GM12891 (cell line): Measurements from ENCODE around the gene IP6K2.

ENCODE experiments used
- DNase-seq: peaks from one replicate; pipeline ENCODE4 v3.0.0; 2011; ENCODE audit warnings: low spot score; ENCODE audit not compliant: insufficient read length
- FAIRE-seq: peaks from 2 replicates; lab custom pipeline; 2011; peaks lifted over from hg19 to GRCh38; lab: Jason Lieb, UNC
- PAX5 ChIP-seq: IDR thresholded peaks from 2 replicates; pipeline ENCODE4 v1.6.1; 2011; ENCODE audit warnings: low read length, moderate library complexity, mild to moderate bottlenecking; ENCODE audit not compliant: insufficient read depth, severe bottlenecking
- POLR2A ChIP-seq: IDR thresholded peaks from 2 replicates; pipeline ENCODE4 v1.6.1; 2011; ENCODE audit warnings: low read depth, low read length, control low read depth
- POLR2AphosphoS5 ChIP-seq: IDR thresholded peaks from 2 replicates; pipeline ENCODE4 v1.6.1; 2011; ENCODE audit warnings: low read depth, low read length, control low read depth
- POU2F2 ChIP-seq: IDR thresholded peaks from 2 replicates; pipeline ENCODE4 v1.6.1; 2011; ENCODE audit warnings: low read depth, mild to moderate bottlenecking, control low read depth, low read length, moderate library complexity
- SPI1 ChIP-seq: IDR thresholded peaks from 2 replicates; pipeline ENCODE4 v1.6.1; 2011; ENCODE audit warnings: low read depth, low read length, control low read depth
- TAF1 ChIP-seq: IDR thresholded peaks from 2 replicates; pipeline ENCODE4 v1.6.1; 2011; ENCODE audit warnings: low read depth, low read length, control low read depth

Gene IP6K2

DNA sequence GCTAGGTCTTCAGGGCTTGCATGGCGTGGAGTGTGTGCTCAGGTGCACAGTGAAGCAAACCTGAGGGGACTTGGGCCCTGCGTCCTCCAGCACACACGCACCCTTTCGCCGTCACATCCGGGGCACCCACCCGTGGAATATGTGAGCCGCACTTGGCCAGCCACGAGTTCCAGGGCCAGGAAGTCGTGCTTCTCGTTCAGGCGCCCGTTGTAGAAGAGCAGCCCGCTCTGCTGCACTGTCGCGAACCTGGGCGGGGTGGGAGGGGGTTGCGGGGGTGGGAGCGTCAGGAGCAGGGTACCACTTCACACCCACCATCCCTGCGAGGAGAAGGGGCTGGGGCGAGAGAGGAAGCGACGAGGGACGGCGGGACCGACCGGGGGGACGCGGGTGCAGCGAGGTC, 61.4 kb downstream of the IP6K2 start:
- no peak for DNase-seq
- TF ChIP-seq TAF1 (no peak), POLR2A (no peak), SPI1 (no peak), PAX5 (no peak), POU2F2 (no peak), POLR2AphosphoS5 (no peak)
- peak; percentile 9 for FAIRE-seq

DNA sequence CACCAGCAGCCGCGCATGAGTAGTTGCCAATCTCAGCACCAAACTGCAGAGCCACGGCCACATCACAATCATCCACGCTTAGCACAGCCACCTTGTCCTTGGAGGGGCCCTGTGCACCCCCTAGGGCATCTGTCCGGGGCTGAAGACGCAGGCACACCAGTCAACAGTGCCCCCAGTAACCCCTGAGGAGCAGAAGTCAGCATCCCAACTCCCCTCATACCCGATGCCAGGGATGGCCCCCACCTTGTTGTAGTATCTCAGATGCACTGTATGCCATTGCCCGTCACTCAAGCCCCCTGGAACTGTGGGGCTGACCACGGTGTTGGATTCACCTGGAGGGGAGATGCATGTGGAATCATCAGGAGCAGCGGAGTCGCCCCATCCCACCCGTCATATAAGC, 62.0 kb downstream of the IP6K2 start:
- no peak for FAIRE-seq
- TF ChIP-seq SPI1 (no peak), PAX5 (no peak), TAF1 (no peak), POU2F2 (no peak), POLR2A (no peak), POLR2AphosphoS5 (no peak)
- no peak for DNase-seq

DNA sequence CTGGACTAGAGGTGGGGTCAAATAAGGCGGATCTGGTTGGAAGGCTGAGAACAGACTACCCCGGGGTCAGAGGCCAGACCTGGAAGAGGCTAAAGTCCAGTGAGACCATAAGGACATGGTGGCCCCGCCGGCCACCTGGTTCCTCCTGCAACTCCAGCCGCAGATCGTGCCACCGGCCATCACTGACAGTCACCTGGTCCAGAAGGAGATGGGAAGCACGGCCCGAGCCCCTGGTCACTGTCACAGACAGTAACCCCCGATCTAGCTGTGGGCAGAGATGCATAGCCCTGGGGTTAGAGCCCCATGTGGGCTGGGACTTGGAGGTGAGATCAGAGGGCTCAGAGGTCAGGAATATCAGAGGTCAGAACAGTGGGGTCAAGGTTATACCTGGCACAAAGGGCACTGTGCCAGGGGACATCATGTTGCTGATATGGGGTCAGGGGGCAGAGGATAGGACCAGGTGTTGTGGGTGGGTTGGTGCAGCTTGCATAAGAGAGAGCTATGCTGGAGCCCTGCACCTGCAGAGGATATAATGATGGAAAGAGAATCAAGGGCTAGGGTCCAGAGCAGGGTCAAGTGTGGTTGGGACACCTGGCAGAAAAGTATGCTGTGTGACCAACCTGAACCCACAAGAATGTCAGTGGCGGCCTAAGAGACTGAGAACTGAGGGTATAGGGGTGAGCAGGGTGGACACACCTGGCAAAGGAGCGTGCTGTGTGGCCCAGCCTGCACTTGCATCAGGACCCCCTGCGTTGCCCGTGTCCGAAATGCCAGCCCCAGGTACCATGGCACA, 63.9 kb downstream of the IP6K2 start:
- DNase-seq (no peak), FAIRE-seq (no peak)
- no peak for TF ChIP-seq PAX5
- no peak for TF ChIP-seq POLR2AphosphoS5
- no peak for TF ChIP-seq SPI1
- no peak for TF ChIP-seq POLR2A
- no peak for TF ChIP-seq TAF1
- TF ChIP-seq POU2F2, result no peak

DNA sequence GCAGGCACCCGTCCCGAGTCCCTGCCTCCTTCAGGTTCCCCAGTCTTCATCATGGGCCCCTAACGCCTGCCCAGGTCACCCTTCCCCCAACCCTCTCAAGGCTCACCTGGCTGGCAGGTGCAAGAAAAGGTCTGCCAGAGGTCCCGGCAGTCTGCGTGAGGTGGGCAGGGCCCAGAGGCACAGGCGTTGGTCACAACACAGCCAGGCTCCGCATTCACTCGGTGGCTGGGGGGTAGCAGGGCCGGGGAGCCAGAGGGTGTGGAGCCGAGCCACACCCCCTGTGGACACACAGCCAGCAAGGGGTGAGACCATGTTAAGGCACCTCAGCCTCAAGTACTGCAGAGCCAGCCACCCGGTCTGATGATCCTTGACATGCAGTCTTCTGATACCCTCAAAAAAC, 65.2 kb downstream of the IP6K2 start:
- no peak for TF ChIP-seq TAF1
- TF ChIP-seq POLR2A, result no peak
- no peak for TF ChIP-seq POLR2AphosphoS5
- no peak for TF ChIP-seq POU2F2
- TF ChIP-seq PAX5, result no peak
- no peak for TF ChIP-seq SPI1
- DNase-seq (no peak), FAIRE-seq (no peak)

DNA sequence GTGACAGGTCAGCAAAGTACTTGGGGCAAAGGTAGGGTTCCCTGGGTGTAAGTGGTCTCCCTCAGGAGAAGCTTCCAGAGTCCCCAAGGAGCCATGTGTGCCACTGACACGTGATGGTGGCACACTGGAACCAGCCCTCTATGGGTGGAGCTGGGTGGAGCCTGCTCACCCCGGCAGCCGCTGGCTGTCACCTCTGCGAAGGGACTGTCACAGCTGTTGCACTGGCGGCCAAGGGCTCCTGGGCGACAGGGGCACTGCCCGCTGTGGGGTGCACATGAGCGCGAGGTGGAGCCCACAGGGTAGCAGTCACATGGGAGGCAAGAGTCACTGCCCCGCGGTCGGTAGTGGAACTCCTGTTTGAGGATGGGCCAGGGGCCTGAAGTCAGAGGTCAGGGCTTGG, 66.3 kb downstream of the IP6K2 start:
- no peak for DNase-seq
- TF ChIP-seq TAF1 (no peak), POLR2A (no peak), POU2F2 (no peak), SPI1 (no peak), PAX5 (no peak), POLR2AphosphoS5 (no peak)
- FAIRE-seq, result no peak

DNA sequence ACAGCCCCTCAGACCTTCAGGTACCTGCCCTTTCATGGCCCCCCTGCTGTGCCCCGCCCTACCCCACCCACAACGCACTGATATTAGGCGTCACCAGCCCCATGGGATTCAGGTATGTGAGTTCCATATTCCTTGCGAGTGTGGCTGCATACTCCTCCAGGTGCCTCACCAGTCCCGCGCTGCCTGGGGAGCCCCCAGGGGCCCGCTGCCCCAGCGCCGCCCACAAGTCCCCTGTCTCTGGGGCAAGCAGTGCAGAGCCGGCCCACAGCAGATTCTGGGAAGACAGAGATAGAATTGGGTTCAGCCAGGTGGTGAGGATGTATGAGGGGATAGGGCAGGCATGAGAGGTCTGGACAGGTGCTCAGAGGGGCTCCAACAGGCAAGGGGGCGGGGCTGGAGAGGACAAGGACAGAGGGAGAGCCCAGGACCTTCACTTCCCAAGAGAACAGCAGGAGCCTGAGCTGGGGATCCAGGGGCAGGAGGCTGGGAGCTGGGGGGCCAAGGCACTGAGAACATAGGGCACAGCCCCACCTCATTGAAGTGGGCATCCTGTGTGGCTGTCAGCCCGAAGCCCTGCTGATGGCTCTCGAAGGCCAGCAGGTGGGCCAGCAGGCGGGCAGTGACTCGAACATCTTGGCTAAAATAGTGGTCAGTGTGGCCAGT, 68.7 kb downstream of the IP6K2 start:
- FAIRE-seq, result no peak
- no peak for DNase-seq
- no peak for TF ChIP-seq PAX5
- no peak for TF ChIP-seq POU2F2
- no peak for TF ChIP-seq POLR2AphosphoS5
- TF ChIP-seq TAF1, result no peak
- TF ChIP-seq POLR2A, result no peak
- TF ChIP-seq SPI1, result no peak

DNA sequence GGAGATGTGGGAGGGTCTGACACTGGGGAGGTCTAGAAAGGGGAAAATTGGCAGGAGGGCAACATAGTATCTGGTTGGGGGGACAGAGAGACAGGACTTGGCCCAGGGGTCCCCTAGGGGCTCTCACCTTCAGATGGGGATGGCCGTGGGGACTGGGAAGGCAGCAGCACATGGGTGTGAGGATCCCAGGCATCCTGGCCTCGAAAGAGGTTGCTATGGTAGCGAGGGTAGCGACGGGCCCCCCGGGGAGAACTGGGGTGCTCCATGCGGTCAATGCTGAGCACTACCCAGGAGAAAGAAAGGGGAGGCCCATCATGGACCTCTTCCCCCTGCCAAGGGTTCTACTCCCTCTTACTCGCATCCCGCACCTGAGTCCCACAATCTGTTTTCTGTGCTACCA, 69.3 kb downstream of the IP6K2 start:
- DNase-seq (no peak), FAIRE-seq (no peak)
- TF ChIP-seq POLR2AphosphoS5, result no peak
- no peak for TF ChIP-seq TAF1
- no peak for TF ChIP-seq SPI1
- no peak for TF ChIP-seq POLR2A
- no peak for TF ChIP-seq PAX5
- TF ChIP-seq POU2F2, result no peak

DNA sequence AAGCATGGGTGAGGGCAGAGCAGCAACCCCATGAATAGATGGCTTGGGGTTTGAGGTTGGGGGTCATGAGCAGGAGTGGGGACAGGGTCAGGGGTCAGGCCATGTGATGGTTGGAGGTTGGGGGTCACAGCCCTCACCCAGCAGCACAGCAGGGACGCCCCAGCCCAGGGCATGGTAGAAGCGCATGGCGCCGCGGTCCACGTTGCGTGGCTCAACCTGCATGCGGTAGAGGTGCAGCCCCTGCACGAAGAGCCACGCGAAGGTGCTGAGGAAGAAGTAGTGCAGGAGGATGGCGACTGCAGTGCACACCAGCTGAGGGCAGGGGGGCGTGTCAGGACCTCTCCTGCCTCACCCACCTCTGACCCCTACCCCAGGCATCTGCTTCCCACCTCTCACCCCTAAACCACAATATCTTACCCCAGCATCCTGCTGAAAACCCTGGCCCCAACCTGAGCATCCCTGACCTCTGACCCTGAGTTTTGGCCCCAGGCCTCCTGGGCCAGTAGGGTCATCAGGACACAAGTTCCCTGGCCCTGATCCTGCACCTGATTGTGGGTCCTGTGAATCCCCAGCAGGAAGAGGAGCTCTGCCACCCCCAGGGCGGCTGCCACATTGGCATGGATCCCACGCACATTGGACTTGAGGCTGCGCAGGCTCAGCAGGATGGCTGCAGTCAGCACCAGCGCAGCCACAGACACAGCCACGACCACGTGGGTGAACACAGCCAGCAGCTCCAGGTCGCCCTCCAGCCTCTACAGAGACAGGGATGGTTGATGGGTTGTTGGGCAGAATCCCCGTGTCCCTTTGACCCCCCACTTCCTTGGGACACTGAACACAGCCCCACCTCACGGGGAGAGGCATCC, 71.9 kb downstream of the IP6K2 start:
- DNase-seq (no peak), FAIRE-seq (no peak)

DNA sequence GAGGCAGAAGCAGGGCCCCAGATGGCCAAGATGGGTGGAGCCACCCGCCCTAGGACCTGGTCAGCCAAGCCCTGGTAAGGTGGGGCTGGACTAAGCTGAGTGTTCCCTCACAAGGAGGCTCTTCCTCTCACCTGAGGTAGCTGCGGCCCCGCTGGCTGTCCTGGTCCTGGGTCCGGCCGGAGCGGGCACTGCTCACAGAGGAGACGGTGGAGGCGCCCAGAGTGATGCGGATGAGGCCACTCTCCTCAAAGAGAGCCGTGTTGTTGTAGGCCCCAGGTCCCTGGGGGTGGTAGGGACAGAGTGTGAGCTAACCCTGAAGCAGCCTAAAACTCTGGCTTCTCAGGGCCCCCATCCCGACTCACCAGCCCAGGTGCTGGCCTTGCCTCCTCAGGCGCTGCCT, 74.4 kb downstream of the IP6K2 start:
- no peak for TF ChIP-seq TAF1
- no peak for TF ChIP-seq POLR2A
- no peak for TF ChIP-seq POU2F2
- TF ChIP-seq PAX5, result no peak
- DNase-seq (no peak), FAIRE-seq (no peak)

More for the DNA sequence above, 71.9 kb downstream of the IP6K2 start:
- no peak for TF ChIP-seq POLR2A
- TF ChIP-seq TAF1, result no peak
- TF ChIP-seq SPI1, result no peak
- no peak for TF ChIP-seq POLR2AphosphoS5
- TF ChIP-seq POU2F2, result no peak
- no peak for TF ChIP-seq PAX5

DNA sequence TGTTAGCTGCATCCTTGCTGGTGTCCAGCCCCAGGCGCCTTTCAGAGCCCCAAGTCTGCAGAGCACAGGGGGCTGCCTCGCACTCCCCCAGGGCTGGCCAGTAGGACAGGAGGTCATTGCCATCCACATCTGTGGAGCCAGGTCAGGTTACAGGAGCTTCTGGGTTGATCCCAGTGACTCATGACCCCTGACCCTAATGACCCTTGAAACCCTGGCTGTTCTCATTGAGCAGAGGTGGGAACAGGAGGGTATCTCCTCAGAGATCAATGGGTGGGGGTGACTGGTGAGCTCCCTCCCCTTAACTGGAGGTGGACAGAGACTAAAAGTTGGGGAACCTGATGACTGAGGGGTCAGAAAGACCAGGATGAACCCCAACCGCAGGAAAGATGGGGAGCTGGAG, 75.6 kb downstream of the IP6K2 start:
- TF ChIP-seq POLR2A (no peak), PAX5 (no peak), POU2F2 (no peak), SPI1 (no peak), TAF1 (no peak), POLR2AphosphoS5 (no peak)
- FAIRE-seq, result no peak
- DNase-seq, result no peak
